H9 (cell line): Measurements from ENCODE around the gene PRICKLE3. TPM values are rescaled to one million over a fixed set of nuclear protein-coding genes. Genes with fewer than 3 reads are reported as not detected.

Source experiments
- DNase-seq: peaks from one replicate; pipeline ENCODE4 v3.0.0-alpha.2; 2017
- H2AFZ ChIP-seq: one replicate; pipeline ENCODE4 v1.6.1; 2013; ENCODE audit warnings: mild to moderate bottlenecking, low read length, control low read depth, moderate library complexity
- H2AK5ac ChIP-seq: 2 replicates; pipeline ENCODE4 v1.6.1; 2013; ENCODE audit warnings: low read length, control low read depth, mixed read lengths; ENCODE audit not compliant: insufficient read length
- H2BK120ac ChIP-seq: one replicate; pipeline ENCODE4 v1.6.1; 2013; ENCODE audit warnings: low read depth, mild to moderate bottlenecking, low read length, control low read depth, inconsistent platforms; ENCODE audit not compliant: poor library complexity, severe bottlenecking
- H2BK12ac ChIP-seq: 2 replicates; pipeline ENCODE4 v1.6.1; 2013; ENCODE audit warnings: low read length, control low read depth, mixed read lengths, low read depth; ENCODE audit not compliant: insufficient read length
- H2BK15ac ChIP-seq: 2 replicates; pipeline ENCODE4 v1.6.1; 2013; ENCODE audit warnings: low read depth, low read length, control low read depth
- H2BK20ac ChIP-seq: one replicate; pipeline ENCODE4 v1.6.1; 2013; ENCODE audit warnings: low read depth, mild to moderate bottlenecking, low read length, control low read depth, inconsistent platforms; ENCODE audit not compliant: poor library complexity, severe bottlenecking
- H2BK5ac ChIP-seq: 2 replicates; pipeline ENCODE4 v1.6.1; 2013; ENCODE audit warnings: low read length, control low read depth, mixed read lengths; ENCODE audit not compliant: insufficient read length
- H3K14ac ChIP-seq: 2 replicates; pipeline ENCODE4 v1.6.1; 2013; ENCODE audit warnings: low read length, control low read depth; ENCODE audit not compliant: insufficient read depth
- H3K18ac ChIP-seq: 2 replicates; pipeline ENCODE4 v1.6.1; 2013; ENCODE audit warnings: low read depth, mild to moderate bottlenecking, mixed read lengths, low read length, control low read depth; ENCODE audit not compliant: insufficient read length
- H3K23ac ChIP-seq: 2 replicates; pipeline ENCODE4 v1.6.1; 2013; ENCODE audit warnings: low read length, control low read depth, mixed read lengths, low read depth; ENCODE audit not compliant: insufficient read length
- H3K23me2 ChIP-seq: 2 replicates; pipeline ENCODE4 v1.6.1; 2013; ENCODE audit warnings: low read depth, mild to moderate bottlenecking, mixed read lengths, low read length, control low read depth; ENCODE audit not compliant: insufficient read length, poor library complexity, severe bottlenecking
- H3K27ac ChIP-seq: 2 replicates; pipeline ENCODE4 v1.5.1; 2013; ENCODE audit warnings: low read length, control low read depth, mixed read lengths, low read depth; ENCODE audit not compliant: insufficient read length
- H3K27me3 ChIP-seq: 2 replicates; pipeline ENCODE4 v1.6.1; 2013; ENCODE audit warnings: low read length, control low read depth, inconsistent platforms; ENCODE audit not compliant: insufficient read depth
- H3K4ac ChIP-seq: 2 replicates; pipeline ENCODE4 v1.6.1; 2013; ENCODE audit warnings: low read depth, mild to moderate bottlenecking, control low read depth, inconsistent platforms, low read length, moderate library complexity
- H3K4me1 ChIP-seq: 2 replicates; pipeline ENCODE4 v1.6.1; 2013; ENCODE audit warnings: low read length, control low read depth, inconsistent platforms; ENCODE audit not compliant: insufficient read depth
- H3K4me2 ChIP-seq: 2 replicates; pipeline ENCODE4 v1.6.1; 2013; ENCODE audit warnings: low read length, control low read depth, mixed read lengths; ENCODE audit not compliant: insufficient read length, insufficient read depth
- H3K56ac ChIP-seq: 2 replicates; pipeline ENCODE4 v1.6.1; 2013; ENCODE audit warnings: low read depth, mild to moderate bottlenecking, mixed read lengths, low read length, control low read depth; ENCODE audit not compliant: insufficient read length
- H3K79me1 ChIP-seq: 2 replicates; pipeline ENCODE4 v1.6.1; 2013; ENCODE audit warnings: low read depth, mild to moderate bottlenecking, moderate library complexity, low read length, control low read depth, inconsistent platforms; ENCODE audit not compliant: insufficient read depth, poor library complexity, severe bottlenecking
- H3K79me2 ChIP-seq: 2 replicates; pipeline ENCODE4 v1.6.1; 2013; ENCODE audit warnings: low read length, control low read depth, inconsistent platforms; ENCODE audit not compliant: insufficient read depth
- H3K9ac ChIP-seq: 2 replicates; pipeline ENCODE4 v1.6.1; 2013; ENCODE audit warnings: low read length, control low read depth, mixed read lengths; ENCODE audit not compliant: insufficient read length; ENCODE audit errors: extremely low read depth
- H3K9me3 ChIP-seq: one replicate; pipeline ENCODE4 v1.6.1; 2013; ENCODE audit warnings: low read depth, low read length, inconsistent platforms; ENCODE audit not compliant: control insufficient read depth
- H3T11ph ChIP-seq: one replicate; pipeline ENCODE4 v1.6.1; 2013; ENCODE audit warnings: mild to moderate bottlenecking, low read length, control low read depth, inconsistent platforms
- H4K20me1 ChIP-seq: one replicate; pipeline ENCODE4 v1.6.1; 2013; ENCODE audit not compliant: control insufficient read depth, insufficient read length, insufficient read depth
- H4K5ac ChIP-seq: 2 replicates; pipeline ENCODE4 v1.6.1; 2013; ENCODE audit warnings: low read depth, mild to moderate bottlenecking, mixed read lengths, low read length, control low read depth; ENCODE audit not compliant: insufficient read length
- H4K8ac ChIP-seq: replicated peaks from 2 replicates; pipeline ENCODE4 v1.6.1; 2013; ENCODE audit warnings: low read length, control low read depth, mixed read lengths, low read depth; ENCODE audit not compliant: insufficient read length
- H4K91ac ChIP-seq: 2 replicates; pipeline ENCODE4 v1.6.1; 2013; ENCODE audit warnings: low read depth, mild to moderate bottlenecking, moderate library complexity, mixed read lengths, low read length, control low read depth; ENCODE audit not compliant: insufficient read length
- H3K27ac Mint-ChIP-seq, 3 experiments: 2 replicates in 2 of 3; 3 replicates in 1 of 3; pipeline ENCODE4 v1.8.0; 2020 to 2021; ENCODE audit warnings: mixed read lengths in 3 of 3, mild to moderate bottlenecking in 1 of 3, moderate library complexity in 1 of 3
- H3K27me3 Mint-ChIP-seq: 2 replicates; pipeline ENCODE4 v1.8.0; 2021; ENCODE audit warnings: low read depth, mild to moderate bottlenecking, moderate library complexity, mixed read lengths
- H3K36me3 Mint-ChIP-seq, 3 experiments: 2 replicates in 2 of 3; 3 replicates in 1 of 3; pipeline ENCODE4 v1.8.0; 2020 to 2021; ENCODE audit warnings: low read depth in 3 of 3, mixed read lengths in 3 of 3; ENCODE audit not compliant: insufficient read depth in 1 of 3
- H3K4me1 Mint-ChIP-seq, 2 experiments: 2 replicates each; pipeline ENCODE4 v1.8.0; 2020; ENCODE audit warnings: mixed read lengths in 2 of 2
- H3K4me3 Mint-ChIP-seq, 2 experiments: 2 replicates in 1 of 2; 3 replicates in 1 of 2; pipeline ENCODE4 v1.8.0; 2020 to 2021; ENCODE audit warnings: mild to moderate bottlenecking in 2 of 2, mixed read lengths in 2 of 2, moderate library complexity in 1 of 2
- H3K9me3 Mint-ChIP-seq, 2 experiments: 2 replicates in 1 of 2; 3 replicates in 1 of 2; pipeline ENCODE4 v1.8.0; 2020; ENCODE audit warnings: mild to moderate bottlenecking in 2 of 2, mixed read lengths in 2 of 2, moderate library complexity in 1 of 2
- WGBS: extraction: QIAGEN DNeasy Blood & Tissue Kit; methylation state at CpG from one replicate; pipeline ENCODE4 v1.1.7; 2013; ENCODE audit warnings: missing lambda C conversion rate, low lambda C conversion rate, mixed read lengths; ENCODE audit not compliant: insufficient read length; ENCODE audit errors: extremely low coverage; 5-methylcytosine and 5-hydroxymethylcytosine counted together
- total RNA-seq: library from RNA; stranded (reverse); gene quantifications from 2 replicates; pipeline ENCODE4 v1.2.1, GENCODE V29; 2021
- TF ChIP-seq, protein P1 (sequence below): fragments of 200-600 bp; sonication (generic); conservative IDR thresholded peaks from 3 replicates; pipeline ENCODE4 v1.8.0; 2021; ENCODE audit warnings: antibody characterized with exemption, mild to moderate bottlenecking

Gene PRICKLE3
- total RNA-seq, 1 experiment from 2014 or later: 9.7 TPM

DNA sequence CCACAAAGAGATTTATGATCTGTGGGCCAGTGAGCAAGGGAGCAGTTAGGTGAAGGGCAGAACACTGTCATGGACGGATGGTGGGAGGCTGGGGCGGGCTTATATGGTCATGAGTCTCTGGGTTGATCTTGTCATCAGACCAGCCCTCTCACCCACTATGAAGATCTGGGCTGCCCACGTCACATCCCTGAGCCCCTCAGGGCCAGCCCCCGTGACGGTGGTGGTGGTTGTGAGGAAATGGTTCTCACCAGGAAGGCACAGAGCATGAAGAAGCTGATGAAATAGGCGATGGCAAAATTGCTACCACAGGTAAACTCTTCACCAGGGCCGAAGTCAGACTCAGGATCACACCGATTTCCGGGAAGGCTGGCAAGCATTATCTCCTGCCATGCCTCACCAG lies 24.9 kb upstream of the PRICKLE3 start:
- TF ChIP-seq, protein P1, sequence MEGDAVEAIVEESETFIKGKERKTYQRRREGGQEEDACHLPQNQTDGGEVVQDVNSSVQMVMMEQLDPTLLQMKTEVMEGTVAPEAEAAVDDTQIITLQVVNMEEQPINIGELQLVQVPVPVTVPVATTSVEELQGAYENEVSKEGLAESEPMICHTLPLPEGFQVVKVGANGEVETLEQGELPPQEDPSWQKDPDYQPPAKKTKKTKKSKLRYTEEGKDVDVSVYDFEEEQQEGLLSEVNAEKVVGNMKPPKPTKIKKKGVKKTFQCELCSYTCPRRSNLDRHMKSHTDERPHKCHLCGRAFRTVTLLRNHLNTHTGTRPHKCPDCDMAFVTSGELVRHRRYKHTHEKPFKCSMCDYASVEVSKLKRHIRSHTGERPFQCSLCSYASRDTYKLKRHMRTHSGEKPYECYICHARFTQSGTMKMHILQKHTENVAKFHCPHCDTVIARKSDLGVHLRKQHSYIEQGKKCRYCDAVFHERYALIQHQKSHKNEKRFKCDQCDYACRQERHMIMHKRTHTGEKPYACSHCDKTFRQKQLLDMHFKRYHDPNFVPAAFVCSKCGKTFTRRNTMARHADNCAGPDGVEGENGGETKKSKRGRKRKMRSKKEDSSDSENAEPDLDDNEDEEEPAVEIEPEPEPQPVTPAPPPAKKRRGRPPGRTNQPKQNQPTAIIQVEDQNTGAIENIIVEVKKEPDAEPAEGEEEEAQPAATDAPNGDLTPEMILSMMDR: no peak
- Histone ChIP-seq H3T11ph (no peak overlapping the region), H2BK20ac (no peak overlapping the region), H3K79me2 (no peaks in the 10 kb centered on the region), H2BK15ac (no peak overlapping the region), H2BK5ac (no peak overlapping the region), H3K27ac (no peak overlapping the region), H4K8ac (no peak overlapping the region), H2BK120ac (no peak overlapping the region), H3K27me3 (no peaks in the 10 kb centered on the region), H4K91ac (no peak overlapping the region), H3K4me1 (no peaks in the 10 kb centered on the region), H3K23ac (no peak overlapping the region), H3K79me1 (no peaks in the 10 kb centered on the region), H3K18ac (no peak overlapping the region), H3K4ac (no peak overlapping the region), H4K20me1 (no peaks in the 10 kb centered on the region), H3K56ac (no peak overlapping the region), H2AFZ (no peak overlapping the region), H3K9ac (no peak overlapping the region), H3K23me2 (no peaks in the 10 kb centered on the region), H3K14ac (no peak overlapping the region; the same call in 1 of the 2 replicates), H3K4me2 (no peak overlapping the region), H3K9me3 (peaks cover 36% of the 10 kb centered on the region), H2BK12ac (no peak overlapping the region), H2AK5ac (no peak overlapping the region), H4K5ac (no peak overlapping the region)
- DNase-seq: no peak
- Mint-ChIP-seq H3K4me3 (no peak overlapping the region), H3K9me3 (peaks cover 68 to 87% of the 10 kb centered on the region in 2 experiments), H3K4me1 (peaks cover 0 to 8% of the 10 kb centered on the region in 2 experiments; a peak in 2 of 4 replicates), H3K36me3 (peaks cover 0 to 9% (median 7%) of the 10 kb centered on the region in 3 experiments; a peak in 2 of 7 replicates), H3K27ac (no peak overlapping the region; a peak in 1 of 7 replicates), H3K27me3 (peaks cover 11% of the 10 kb centered on the region)
- WGBS: no CpG with 5 or more reads among the region's 9 CpGs
